ENCODE measurements around the gene QARS1. TPM values are rescaled to one million over a fixed set of nuclear protein-coding genes. Genes with fewer than 3 reads are reported as not detected.
A peak's percentile ranks its signal among the peaks of the same experiment; 100 is the strongest.

QARS1 gene
- total and polyA plus RNA-seq, 2 of the 8 experiments (the other 6 are each of a cell fraction or from before 2014, with no cell fraction given) = 353 to 581 TPM

DNA sequence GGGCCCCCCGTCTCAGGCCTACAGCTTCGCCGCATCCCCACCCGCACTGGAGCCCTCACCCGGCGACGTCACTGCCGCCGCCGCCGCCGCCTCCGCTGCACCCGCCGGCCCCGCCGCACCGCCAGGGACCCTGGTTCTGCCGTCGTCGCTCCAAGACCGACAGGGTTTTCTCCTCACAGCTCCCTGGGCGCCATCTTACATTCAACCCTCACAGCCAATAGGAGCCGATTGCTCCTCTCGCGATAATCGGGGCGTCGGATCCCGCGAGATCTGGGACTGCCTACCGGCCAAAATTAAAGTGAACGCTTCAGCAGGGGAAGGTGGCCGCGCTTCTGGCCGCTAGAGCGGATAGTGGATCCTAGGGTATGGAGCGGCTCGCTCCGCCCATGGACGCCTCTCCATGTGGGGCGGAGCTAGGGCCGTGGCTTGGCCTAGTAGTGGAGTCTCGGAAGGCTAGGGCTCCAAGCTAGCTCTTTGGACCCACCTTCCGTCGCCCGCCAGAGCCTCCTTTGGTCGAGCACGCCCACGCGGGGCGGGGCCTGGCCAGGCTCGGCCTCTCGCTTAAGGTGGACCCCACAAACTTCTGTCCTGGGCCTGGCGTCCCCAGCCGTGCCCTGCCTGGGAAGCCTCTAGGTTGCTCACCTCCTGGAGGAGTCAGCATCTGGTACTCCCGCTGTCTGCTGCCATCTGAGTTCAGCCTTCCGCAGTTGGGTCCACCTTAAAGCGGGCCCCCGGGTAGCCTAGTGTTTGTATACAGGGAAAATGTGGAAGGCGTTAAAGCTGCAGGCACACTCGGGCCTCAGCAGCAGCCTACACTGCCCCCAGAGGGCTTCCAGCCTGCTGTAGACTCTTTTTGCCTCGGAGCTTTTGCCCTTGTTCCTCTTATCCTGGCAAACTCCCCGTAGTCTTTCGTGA, 10.4 kb downstream of the QARS1 start, which contains the start of gene QRICH1 (continued):
- no peak for TF ChIP-seq TEAD4 (IDR thresholded peaks at IDR 0.05; ENCODE audit: low read depth, low read length)
- TF ChIP-seq KDM1A (IDR thresholded peaks at IDR 0.05; ENCODE audit: borderline replicate concordance, low read length) = no peak
- TF ChIP-seq SIN3A (conservative IDR thresholded peaks at IDR 0.05 in 1 of 2, IDR thresholded peaks at IDR 0.05 in 1 of 2; ENCODE audit: low read depth in 1 of 2, low read length in 2 of 2) = peak in 1 of 2 experiments; percentile 69; a peak in 1 of 4 replicates
- TF ChIP-seq, protein P1, sequence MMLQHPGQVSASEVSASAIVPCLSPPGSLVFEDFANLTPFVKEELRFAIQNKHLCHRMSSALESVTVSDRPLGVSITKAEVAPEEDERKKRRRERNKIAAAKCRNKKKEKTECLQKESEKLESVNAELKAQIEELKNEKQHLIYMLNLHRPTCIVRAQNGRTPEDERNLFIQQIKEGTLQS (IDR thresholded peaks at IDR 0.05; ENCODE audit: insufficient read depth, low read depth, low read length) = no peak
- TF ChIP-seq CTBP2 (IDR thresholded peaks at IDR 0.05; ENCODE audit: borderline replicate concordance, insufficient read depth, insufficient read length, low read length) = no peak
- TF ChIP-seq TBP (IDR thresholded peaks at IDR 0.05; ENCODE audit: low read depth, low read length) = peak; percentile 95
- TF ChIP-seq POLR2AphosphoS5 (IDR thresholded peaks at IDR 0.05; ENCODE audit: low read depth, low read length) = peak; percentile 95
- TF ChIP-seq, protein P2, sequence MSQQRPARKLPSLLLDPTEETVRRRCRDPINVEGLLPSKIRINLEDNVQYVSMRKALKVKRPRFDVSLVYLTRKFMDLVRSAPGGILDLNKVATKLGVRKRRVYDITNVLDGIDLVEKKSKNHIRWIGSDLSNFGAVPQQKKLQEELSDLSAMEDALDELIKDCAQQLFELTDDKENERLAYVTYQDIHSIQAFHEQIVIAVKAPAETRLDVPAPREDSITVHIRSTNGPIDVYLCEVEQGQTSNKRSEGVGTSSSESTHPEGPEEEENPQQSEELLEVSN (IDR thresholded peaks at IDR 0.05) = peak; percentile 6; the same call in 1 of the 2 replicates
- TF ChIP-seq, protein P3, sequence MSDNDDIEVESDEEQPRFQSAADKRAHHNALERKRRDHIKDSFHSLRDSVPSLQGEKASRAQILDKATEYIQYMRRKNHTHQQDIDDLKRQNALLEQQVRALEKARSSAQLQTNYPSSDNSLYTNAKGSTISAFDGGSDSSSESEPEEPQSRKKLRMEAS (IDR thresholded peaks at IDR 0.05) = 0 out of 2 replicates have a peak, but pooled peaks have one; percentile 18
- peak; percentile 95 for TF ChIP-seq TAF7 (optimal IDR thresholded peaks at IDR 0.05; ENCODE audit: borderline replicate concordance, low read depth, low read length)
- no peak for TF ChIP-seq SUZ12 (IDR thresholded peaks at IDR 0.05; ENCODE audit: low read length)
- no peak for TF ChIP-seq FOSL1 (IDR thresholded peaks at IDR 0.05; ENCODE audit: insufficient read depth, low read depth, low read length)
- no peak for TF ChIP-seq HDAC2 (IDR thresholded peaks at IDR 0.05; ENCODE audit: borderline replicate concordance in 1 of 2, low read depth in 2 of 2, low read length in 2 of 2)
- no peak for TF ChIP-seq SRF (IDR thresholded peaks at IDR 0.05; ENCODE audit: low read depth, low read length)
- TF ChIP-seq NANOG (IDR thresholded peaks at IDR 0.05; ENCODE audit: insufficient read depth, low read depth, low read length, poor library complexity, severe bottlenecking) = no peak
- TF ChIP-seq TCF12 (IDR thresholded peaks at IDR 0.05; ENCODE audit: low read depth, low read length) = no peak
- TF ChIP-seq SIRT6 (IDR thresholded peaks at IDR 0.05; ENCODE audit: low read length) = no peak
- TF ChIP-seq BACH1 (IDR thresholded peaks at IDR 0.05; ENCODE audit: low read length) = no peak
- peak; percentile 87 to 89 for TF ChIP-seq POLR2A (IDR thresholded peaks at IDR 0.05; ENCODE audit: control extremely low read depth in 1 of 2, low read depth in 2 of 2, low read length in 2 of 2)
- no peak for TF ChIP-seq MAFK (IDR thresholded peaks at IDR 0.05; ENCODE audit: low read depth, low read length)
- peak; percentile 43 for TF ChIP-seq RBBP5 (IDR thresholded peaks at IDR 0.05; ENCODE audit: borderline replicate concordance, low read depth, low read length)
- no peak for TF ChIP-seq GABPA (IDR thresholded peaks at IDR 0.05; ENCODE audit: borderline replicate concordance, insufficient read depth, low read length)

Data from H1 (cell line).